GM18858 (cell line): Measurements from ENCODE around the gene C15orf40.

Experiments used
- ATAC-seq: cut with Tn5 transposase; IDR thresholded peaks from one replicate; pipeline ENCODE4 v1.9.1; 2021; ENCODE audit not compliant: unreplicated experiment

Gene C15orf40

GRCh38 chr15:82995076-82995475 lies 16.4 kb downstream of the C15orf40 start:
- ATAC-seq, result no peak

- no peak for ATAC-seq
Measured at GRCh38 chr15:82993144-82993543, 18.3 kb downstream of the C15orf40 start.

- no peak for ATAC-seq
Measured at GRCh38 chr15:82992436-82992998, 18.9 kb downstream of the C15orf40 start.

GRCh38 chr15:82986442-82986780 lies 25.0 kb downstream of the C15orf40 start:
- ATAC-seq, result peak; percentile 16

GRCh38 chr15:82985688-82986441 lies 25.6 kb downstream of the C15orf40 start, which contains the start of gene RAMAC:
RAMAC (plus strand) TSS chr15:82986210; CDS start chr15:82989019, 2,809 bp downstream.
- peak; percentile 83 for ATAC-seq

- ATAC-seq, result no peak
Measured at GRCh38 chr15:82980981-82981380, 30.5 kb downstream of the C15orf40 start.

- ATAC-seq, result no peak
Measured at GRCh38 chr15:82979726-82980125, 31.7 kb downstream of the C15orf40 start.

- ATAC-seq, result no peak
Measured at GRCh38 chr15:82978438-82978837, 33.0 kb downstream of the C15orf40 start.

GRCh38 chr15:82977076-82977475 lies 34.4 kb downstream of the C15orf40 start:
- no peak for ATAC-seq

- ATAC-seq, result no peak
Measured at GRCh38 chr15:82972990-82973389, 38.4 kb downstream of the C15orf40 start.

GRCh38 chr15:82971218-82971984 lies 40.0 kb downstream of the C15orf40 start:
- ATAC-seq, result no peak

- ATAC-seq, result no peak
Measured at GRCh38 chr15:82970696-82971095, 40.7 kb downstream of the C15orf40 start.

GRCh38 chr15:82970078-82970686 lies 41.3 kb downstream of the C15orf40 start:
- no peak for ATAC-seq

- ATAC-seq, result no peak
Measured at GRCh38 chr15:82969353-82969752, 42.1 kb downstream of the C15orf40 start.

- ATAC-seq, result no peak
Measured at GRCh38 chr15:82968066-82968465, 43.4 kb downstream of the C15orf40 start.

GRCh38 chr15:82966671-82967071 lies 44.8 kb downstream of the C15orf40 start:
- peak; percentile 84 for ATAC-seq

- no peak for ATAC-seq
Measured at GRCh38 chr15:82964890-82965289, 46.5 kb downstream of the C15orf40 start.

GRCh38 chr15:82963471-82964341 lies 47.7 kb downstream of the C15orf40 start:
- ATAC-seq, result no peak

GRCh38 chr15:82960766-82961165 lies 50.7 kb downstream of the C15orf40 start:
- no peak for ATAC-seq

GRCh38 chr15:82959423-82959822 lies 52.0 kb downstream of the C15orf40 start:
- ATAC-seq, result no peak

- ATAC-seq, result no peak
Measured at GRCh38 chr15:82958638-82959037, 52.8 kb downstream of the C15orf40 start.
